GM19463 (cell line): ENCODE results near the gene NOTCH3.

Experiments
- ATAC-seq: cut with Tn5 transposase; IDR thresholded peaks from one replicate; pipeline ENCODE4 v1.9.1; 2021; ENCODE audit warnings: mild to moderate bottlenecking, moderate library complexity; ENCODE audit not compliant: unreplicated experiment

The NOTCH3 gene

DNA sequence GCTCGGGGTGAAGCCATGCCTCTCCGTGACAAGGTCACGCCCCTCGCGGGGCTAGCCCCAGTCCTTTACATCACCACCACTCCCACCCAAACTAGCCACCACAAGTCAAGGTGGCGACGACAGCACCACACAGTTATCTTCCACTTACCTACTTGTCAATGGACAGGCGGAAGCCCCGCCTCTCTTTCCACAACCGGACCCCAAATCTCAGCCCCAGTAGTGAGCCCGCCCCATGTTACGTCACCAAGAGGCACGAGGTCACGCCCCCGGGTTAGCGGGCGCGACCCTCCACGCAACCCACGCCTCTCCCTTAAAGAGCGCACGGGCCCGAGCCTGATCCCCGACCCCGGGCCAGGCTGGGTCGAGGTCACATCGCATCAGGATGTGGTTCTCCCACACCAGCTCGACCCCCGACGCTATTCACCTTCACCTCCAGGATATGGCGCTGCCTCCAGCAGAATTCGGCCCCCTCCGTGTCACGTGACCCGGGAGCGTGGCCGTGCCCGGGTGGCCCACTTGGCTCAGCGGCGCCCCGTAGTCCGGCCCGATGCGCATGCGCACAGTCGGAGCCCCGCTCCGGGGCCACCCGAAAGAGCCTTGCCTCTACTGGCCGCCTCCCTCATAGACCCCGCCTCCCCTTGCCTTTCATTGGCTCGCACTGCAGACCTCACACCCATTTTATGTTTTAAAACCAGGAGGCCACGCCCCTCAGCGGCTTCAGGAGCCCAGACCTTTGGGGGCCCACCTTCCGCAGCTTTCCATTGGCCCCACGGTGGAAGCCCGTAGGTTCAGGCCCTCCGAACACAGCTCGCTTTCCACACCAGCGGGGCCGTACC is 75.3 kb downstream of the NOTCH3 start:
- ATAC-seq: peak; percentile 94

DNA sequence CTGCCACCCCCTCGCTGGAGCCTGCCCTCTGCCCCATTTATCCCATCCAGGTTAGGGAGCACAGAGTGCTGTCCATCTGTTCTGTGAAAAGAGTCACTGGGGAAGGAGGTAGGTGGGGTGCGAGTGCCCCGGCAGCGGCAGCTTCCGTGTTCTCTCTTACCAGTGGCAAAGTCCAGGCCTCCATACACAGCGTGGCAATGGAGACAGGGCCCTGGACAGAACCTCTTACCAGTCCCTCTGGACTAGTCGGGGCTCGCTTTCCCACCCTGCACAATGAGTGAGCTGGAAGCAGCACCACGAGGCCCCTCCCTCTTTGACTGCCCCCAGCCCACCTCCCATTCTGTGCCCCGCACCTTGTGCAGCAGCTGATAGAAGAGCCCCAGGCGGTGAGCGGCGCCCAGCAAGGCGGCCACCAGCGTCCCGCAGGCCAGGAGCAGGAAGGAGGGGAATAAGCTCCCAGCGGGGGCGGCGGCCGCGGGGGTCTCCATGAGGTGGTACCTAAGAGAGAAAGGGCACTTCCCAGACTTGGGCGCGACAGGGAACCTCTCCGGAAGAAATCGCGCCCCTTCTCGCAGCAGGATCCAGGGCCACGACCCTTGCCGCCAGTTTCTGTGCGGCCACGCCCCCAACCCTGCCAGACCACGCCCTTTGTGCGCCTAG is 76.1 kb downstream of the NOTCH3 start:
- no peak for ATAC-seq

DNA sequence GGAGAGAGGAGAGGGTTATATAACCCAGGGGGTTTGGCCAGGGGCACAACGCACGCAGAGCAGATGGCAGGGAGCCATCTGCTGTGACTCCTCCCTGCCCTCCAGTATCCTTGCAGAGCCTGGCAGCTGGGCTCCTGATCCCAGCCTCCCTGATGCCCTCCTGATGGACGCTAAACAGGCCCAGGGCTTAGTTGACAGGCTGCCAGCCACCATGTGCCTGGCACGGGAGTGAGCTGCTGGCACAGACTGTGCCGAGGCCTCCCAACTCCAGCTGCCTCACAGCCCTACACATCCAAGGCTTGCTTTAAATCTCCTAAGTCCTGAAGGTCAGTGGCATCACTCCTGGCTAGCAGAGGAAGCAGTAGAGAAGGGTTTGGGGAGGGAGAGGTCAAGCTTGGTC is 76.9 kb downstream of the NOTCH3 start:
- no peak for ATAC-seq

DNA sequence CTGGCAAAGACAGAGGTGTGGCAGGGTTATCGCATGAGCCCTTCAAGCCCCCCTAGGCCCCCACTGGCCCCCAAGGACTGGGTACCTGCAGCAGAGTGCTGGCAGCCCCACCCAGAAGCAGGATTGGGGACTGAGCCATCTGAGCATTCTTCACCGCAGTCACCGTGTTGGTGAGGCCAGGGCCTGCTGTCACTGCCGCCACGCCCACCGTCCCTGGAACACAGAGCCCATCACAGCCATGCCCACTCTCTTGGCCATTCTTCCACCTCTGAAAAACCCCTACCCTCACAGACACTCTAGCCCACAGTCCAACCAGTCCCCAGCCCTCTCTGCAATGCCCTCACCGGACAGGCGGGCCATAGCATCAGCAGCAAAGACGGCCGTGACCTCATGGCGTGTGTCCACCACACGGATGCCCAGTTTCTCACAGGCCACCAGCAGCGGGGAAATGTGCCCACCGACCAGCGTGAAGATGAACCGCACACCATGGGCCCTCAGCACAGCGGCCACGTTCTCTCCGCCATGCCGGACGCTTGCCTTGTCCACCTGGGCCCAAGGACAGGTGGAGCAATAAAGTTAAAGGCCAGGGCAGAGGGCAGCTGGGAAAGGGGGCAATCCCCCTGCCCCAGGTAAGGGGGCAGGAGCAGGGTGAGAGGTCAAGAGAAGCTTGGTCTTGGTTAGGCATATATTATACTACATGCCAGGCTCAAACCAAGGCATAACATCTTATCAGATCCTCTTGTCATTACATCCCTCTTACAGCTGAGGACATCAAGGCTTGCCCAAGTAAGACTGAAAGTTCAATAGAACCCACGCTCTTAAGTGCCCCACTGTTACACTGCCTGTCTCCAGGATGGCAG is 77.5 kb downstream of the NOTCH3 start:
- ATAC-seq: no peak

DNA sequence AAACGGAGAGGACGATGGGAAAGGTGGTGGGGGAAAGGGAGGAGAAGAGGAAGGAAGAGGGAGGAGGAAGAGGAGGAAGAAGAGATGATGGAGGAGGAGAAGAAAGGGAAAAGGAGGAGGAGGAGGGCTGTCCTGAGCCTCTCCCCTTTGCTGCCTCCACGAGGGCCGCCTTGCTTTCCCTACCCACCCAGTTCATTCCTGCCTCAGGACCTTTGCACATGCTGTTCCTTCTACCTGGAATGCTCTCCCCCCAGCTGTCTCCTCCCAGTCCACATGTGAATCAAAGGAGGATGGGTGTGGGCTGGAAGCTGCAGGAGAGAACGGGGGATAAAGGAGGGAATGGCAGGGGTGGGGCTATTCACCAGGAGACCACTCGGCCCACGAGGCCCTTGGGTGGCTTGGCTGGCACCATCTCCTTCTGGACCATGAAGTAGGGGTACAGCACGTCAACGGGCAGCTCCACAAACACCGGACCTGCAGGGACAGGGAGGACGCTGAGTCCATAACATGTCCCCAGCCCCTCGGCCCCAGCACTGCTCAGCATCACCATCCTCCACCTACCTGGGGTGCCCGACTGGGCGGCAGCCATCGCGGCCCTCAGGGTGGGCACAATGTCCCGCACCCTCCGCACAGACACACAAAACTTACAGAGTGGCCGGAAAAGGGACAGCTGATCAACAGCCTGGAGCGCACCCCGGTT is 78.3 kb downstream of the NOTCH3 start:
- no peak for ATAC-seq

DNA sequence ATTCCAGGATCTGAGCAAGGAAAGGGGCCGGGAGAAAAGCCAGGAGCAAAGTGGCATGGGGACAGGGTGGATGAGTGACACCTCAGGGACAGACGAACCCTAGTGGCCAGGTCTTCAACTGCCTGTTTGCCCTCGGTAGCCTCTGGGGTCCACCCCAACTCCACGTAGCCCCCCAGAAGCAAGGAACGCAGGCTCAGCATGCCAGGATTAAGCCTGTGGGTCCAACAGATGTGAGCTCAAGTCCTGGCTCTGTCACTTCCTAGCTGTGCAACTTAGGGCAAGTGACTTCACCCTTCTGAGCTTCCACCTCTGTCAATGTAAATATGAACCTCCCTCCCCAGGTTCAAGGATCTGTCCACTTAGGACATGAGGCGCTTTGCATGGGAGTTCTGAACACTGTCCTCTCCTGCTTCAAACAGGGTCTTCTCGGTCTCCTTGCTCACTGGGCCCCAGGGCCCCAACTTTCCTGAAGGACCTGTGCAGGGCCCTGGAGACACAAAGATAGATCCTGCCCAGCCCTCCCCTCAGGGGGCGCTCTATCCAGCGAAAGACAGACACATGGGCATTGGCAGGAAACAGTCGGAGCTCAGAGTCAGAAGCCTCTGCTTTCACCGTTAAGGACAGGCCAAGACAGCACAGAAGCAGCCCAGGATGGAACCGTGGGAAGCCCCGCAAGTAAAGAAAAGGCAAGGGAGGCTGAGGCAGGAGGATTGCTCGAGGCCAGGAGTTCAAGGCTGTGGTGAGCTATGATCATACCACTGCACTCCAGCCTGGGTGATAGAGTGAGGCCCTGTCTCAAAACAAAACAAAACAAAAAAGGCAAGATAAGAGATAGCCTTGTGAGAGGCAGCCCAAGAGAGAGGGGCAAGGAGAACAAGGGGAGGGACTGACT is 80.4 kb downstream of the NOTCH3 start:
- ATAC-seq: no peak

DNA sequence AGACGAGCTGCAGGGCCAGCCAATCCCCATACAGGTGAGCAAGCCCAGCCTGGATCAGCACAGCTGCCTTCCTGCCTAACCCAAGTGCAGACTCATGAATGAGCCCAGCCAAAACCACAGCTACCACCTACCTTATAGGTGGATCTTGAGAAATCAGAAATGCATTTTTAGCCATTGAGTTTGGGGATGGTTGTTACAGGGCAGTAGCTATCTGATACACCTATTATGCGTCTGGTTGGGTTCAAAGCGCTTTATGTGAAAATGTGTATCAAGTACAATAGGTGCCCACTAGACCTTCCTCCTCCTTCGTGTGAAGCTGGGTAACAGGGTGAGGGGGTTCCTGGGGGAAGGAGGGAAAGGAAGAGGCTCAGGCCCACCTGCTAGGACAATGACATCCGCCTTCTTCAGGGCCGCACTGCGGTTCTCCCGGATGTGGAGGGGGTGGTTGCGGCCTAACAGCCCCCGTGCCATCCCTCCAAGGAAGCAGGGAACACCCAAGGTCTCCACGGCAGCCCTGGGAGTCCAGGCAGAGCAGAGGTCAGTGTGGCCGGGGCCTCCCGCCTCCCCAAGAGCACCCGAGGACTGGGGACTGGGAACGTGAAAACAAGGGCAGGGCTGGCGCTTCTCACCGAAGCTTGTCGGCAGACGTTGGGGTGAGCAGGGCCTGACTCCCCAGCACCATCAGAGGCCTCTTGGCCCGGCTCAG is 81.9 kb downstream of the NOTCH3 start:
- ATAC-seq: no peak

DNA sequence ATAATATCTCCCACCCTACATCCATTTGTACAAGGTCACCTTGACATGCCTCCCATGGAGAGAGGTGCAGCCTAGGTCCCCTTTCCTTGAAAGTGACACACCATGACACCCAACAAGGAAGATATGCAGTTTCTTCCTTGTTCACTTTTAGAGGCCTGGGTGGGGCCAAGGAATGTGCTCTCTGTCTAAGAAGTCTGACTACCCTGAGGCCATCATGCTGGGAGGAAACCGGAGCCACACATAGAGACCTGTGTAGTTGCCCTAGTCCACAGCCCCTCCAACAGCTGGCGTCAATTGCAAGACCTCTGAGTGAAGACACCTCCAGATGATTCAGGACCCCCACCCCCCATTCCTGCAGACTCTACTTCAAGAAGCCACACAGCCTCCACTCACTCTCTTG is 82.5 kb downstream of the NOTCH3 start:
- no peak for ATAC-seq

DNA sequence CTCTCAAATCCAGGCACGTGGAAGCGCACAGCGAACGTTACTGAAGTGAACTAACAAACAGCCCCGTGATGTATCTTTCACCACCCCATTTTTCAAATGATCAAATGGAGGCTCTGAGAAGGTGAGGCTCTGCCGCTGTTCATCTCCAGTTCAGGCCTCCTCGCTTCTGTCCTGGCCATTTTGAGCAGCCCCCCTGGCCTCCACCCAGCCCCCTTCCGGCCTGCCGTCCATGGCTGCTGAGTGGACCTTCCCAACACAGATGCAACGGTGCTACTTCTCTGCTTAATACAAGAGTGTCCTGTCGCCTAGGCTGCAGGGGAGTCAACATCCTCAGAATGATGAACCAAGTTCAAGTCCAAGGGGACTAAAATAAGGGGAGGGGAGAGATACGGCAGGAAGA is 83.9 kb downstream of the NOTCH3 start:
- no peak for ATAC-seq

DNA sequence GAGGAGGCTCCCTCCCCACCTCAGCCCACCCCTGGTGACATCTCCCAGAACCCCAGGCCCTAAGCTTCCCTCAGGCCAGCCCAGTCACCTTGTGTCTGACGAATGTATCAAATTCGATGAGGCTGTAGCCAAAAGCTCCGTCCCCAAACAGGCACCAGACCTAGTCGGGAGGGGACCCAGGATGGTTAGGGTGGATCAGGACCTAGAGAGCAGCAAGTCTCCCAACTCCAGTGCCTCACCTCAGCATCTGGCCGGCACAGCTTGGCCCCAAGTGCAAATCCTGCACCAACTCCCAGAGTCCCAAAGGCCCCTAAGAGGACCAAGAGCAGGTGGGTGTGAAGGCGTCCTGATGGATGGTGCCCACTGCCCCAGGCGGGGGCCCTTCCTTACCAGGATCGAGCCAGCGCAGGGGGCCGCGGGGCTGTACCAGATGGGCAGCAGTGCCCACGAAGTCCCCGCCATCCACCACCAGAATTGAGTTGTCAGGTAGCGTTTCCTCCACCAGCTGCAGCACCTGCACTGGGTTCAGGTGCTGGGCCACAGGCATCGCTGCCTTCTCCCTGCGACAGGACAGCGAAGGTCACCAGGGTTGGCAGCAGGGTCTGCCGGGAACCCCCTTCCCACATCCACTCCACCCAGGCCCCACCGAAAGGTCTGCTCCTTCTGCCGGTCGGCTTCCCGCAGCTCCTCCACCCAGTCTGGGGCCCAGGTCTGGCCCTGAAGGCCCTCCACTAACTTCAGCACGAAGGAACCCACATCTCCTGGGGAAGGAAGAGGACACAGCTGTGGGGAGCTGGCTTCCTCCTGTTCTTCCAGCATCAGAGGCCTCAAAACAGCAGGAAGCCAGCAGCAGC is 84.8 kb downstream of the NOTCH3 start:
- ATAC-seq: no peak

DNA sequence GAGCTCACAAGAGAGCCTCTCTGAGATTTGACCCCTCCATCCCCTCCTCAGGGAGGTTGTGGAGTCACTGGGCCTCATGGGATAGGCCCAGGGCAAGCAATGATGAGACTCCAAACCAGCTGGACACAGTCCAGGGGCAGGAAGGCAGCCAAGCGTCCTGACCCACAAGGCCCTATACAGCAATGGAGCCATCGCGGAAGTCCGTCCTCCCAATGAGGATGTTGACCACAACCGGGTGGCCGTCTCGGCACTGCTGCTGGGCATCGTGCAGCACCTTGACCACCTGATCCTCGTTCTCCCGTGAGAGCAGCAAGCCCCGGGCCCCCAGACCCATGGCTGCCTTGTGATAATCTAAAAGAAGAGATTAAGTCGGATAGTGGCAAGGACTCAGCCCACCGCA is 85.7 kb downstream of the NOTCH3 start:
- ATAC-seq: no peak

DNA sequence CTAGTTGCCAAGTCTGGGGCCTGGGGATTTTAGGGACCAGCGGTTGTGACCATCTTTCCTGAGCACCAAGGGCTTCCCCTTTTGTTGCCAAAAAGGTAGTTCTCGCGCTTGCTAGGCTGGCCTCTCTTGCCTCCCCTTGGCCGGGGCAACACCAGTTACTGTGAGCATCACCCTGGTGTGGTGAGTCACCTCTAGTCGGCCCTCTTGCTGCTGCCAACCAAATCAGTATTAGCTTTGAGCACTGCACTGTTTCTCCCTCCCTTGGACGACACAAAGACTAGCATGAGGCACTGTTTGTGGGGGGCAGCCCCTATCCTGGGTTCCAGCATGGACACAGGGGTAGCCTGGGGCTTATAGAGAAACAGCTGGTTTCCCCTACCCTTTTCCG is 86.6 kb downstream of the NOTCH3 start:
- no peak for ATAC-seq

DNA sequence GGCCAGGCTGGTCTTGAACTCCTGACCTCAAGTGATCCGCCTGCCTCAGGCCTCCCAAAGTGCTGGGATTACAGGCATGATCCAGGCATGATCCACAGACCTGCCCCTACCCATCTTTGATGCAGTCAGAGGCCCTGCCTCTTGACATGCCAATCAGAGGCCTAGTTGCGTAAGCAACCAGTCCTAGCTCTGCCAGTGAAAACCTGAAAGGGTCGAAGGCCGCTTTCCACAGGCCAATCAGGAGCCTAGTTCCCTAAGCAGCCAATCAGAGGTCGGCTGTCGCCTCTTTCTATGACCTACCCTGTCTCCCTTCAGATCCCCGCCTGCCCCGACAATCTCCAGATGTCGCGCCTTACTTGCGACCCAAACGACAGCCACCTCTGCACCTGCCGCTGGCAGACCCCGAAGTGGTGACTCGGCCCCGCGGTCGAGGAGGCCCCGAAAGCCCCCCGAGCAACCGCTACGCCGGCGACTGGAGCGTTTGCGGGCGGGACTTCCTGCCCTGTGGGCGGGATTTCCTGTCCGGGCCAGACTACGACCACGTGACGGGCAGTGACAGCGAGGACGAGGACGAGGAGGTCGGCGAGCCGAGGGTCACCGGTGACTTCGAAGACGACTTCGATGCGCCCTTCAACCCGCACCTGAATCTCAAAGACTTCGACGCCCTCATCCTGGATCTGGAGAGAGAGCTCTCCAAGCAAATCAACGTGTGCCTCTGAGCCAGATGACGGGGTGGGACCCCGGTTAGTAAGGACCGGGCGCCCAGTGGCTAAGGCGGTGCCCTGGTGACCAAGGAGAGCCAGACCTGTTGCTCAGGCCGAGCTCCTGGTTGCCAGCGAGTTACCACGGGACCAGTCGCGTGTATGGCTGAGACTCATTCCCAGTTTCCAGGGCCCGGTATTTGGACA is 87.3 kb downstream of the NOTCH3 start:
- ATAC-seq: no peak

DNA sequence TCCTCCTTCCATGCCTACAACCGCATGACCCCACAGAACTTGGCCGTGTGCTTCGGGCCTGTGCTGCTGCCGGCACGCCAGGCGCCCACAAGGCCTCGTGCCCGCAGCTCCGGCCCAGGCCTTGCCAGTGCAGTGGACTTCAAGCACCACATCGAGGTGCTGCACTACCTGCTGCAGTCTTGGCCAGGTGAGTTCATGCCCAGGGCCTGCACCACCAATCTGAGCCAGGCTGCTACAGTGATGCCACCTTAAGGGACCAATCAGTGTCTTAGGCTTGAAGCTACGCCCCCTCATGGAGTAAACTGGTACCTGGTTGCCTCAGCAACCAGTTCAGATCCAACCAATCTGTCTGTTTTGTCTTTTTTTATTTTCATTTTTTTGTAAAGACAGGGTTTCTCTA is 88.4 kb downstream of the NOTCH3 start:
- no peak for ATAC-seq

DNA sequence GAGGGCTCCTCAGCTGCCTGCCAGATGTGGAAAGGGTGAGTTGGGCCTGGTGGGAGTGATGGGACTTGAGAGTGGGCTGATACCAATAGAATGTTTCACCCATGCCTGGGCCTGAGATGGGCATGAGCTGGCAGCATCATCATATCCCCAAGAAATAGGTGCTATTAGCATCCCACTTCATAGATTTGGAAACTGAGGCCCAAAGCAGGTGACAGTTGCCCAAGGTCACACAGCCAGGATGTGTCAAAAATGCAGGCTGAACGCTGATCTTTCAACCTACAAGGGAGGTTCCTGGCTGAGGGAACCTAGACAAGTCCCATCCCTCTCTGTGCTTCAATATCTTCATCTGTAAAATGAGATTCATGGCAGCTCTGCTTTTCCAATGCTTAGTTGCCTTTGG is 89.0 kb downstream of the NOTCH3 start:
- no peak for ATAC-seq

DNA sequence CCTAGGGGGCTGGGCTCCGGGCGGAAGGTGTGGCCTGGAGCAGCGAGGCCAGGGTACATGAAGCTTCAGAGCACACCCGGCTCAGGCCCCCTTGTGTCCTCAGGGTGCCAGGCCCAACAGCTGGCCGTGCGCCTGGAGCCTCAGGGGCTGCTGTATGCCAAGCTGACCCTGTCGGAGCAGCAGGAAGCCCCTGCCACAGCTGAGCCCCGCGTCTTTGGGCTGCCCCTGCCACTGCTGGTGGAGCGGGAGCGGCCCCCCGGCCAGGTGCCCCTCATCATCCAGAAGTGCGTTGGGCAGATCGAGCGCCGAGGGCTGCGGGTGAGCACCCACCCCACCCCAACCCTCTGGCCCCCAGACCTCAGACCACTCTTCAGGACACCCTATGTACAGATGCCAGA is 90.4 kb downstream of the NOTCH3 start:
- ATAC-seq: no peak

DNA sequence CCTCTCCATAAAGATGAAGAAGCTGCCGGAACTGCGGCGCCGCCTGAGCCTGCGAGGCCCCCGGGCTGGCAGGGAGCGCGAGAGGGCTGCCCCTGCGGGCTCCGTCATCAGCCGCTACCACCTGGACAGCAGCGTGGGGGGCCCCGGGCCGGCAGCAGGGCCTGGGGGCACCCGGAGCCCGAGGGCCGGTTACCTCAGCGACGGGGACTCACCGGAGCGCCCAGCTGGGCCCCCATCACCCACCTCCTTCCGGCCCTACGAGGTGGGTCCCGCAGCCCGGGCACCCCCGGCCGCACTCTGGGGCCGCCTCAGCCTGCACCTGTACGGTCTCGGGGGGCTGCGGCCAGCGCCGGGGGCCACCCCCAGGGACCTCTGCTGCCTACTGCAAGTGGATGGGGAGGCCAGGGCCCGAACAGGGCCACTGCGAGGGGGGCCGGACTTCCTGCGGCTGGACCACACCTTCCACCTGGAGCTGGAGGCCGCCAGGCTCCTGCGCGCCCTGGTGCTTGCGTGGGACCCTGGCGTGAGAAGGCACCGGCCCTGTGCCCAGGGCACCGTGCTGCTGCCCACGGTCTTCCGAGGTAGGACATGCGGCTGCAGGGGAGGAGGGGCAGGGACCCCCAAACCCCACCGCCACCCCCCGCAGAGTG is 90.9 kb downstream of the NOTCH3 start:
- no peak for ATAC-seq
